Endothelial cell of umbilical vein (primary cell): Measurements from ENCODE around the gene CDK5. TPM values are rescaled to one million over a fixed set of nuclear protein-coding genes. Genes with fewer than 3 reads are reported as not detected.

ENCODE experiments used
- BruUV-seq: library from RNA; stranded (reverse); fragments of 400-500 nt; replicated peaks from 2 replicates; lab custom pipeline; 2021; lab: Mats Ljungman, UMichigan
- CTCF ChIA-PET: fragments of 300-600, 350-600 bp; sonication (Branson Sonifier 250); formaldehyde crosslinking; loops from one replicate; lab custom pipeline; 2021; ENCODE audit warnings: antibody characterized with exemption, inconsistent platforms; lab: Charles Lee
- POLR2A ChIA-PET: fragments of 300-600, 350-600 bp; sonication (Branson Sonifier 250); formaldehyde crosslinking; loops from one replicate; lab custom pipeline; 2021; ENCODE audit warnings: antibody characterized with exemption, inconsistent platforms; lab: Charles Lee
- DNase-seq: peaks from one replicate; pipeline ENCODE4 v3.0.0-alpha.2; 2011; ENCODE audit warnings: low read depth, low spot score
- FAIRE-seq: peaks from 2 replicates; lab custom pipeline; 2011; peaks lifted over from hg19 to GRCh38; lab: Jason Lieb, UNC
- H2AFZ ChIP-seq: 2 replicates; pipeline ENCODE4 v1.6.0; 2012; ENCODE audit warnings: low read depth, low read length, control low read depth, inconsistent platforms
- H3K27ac ChIP-seq: 2 replicates; pipeline ENCODE4 v1.5.1; 2011; ENCODE audit warnings: low read depth, mild to moderate bottlenecking, control low read depth, low read length, moderate library complexity; ENCODE audit not compliant: insufficient read depth
- H3K27me3 ChIP-seq, 2 experiments: 2 replicates each; pipeline versions ENCODE4 v1.6.0 to v1.6.1; 2011; ENCODE audit warnings: low read length in 2 of 2, mixed read lengths in 1 of 2; ENCODE audit not compliant: control insufficient read depth in 2 of 2, insufficient read depth in 2 of 2
- H3K36me3 ChIP-seq, 2 experiments: 2 replicates in 1 of 2; 3 replicates in 1 of 2; pipeline ENCODE4 v1.5.1; 2011; ENCODE audit warnings: low read length in 2 of 2, mild to moderate bottlenecking in 1 of 2, moderate library complexity in 1 of 2; ENCODE audit not compliant: control insufficient read depth in 2 of 2, insufficient read depth in 2 of 2; ENCODE audit errors: extremely low read depth in 1 of 2
- H3K4me1 ChIP-seq: 3 replicates; pipeline ENCODE4 v1.5.1; 2011; ENCODE audit warnings: mild to moderate bottlenecking, low read length; ENCODE audit not compliant: control insufficient read depth, insufficient read depth; ENCODE audit errors: extremely low read depth
- H3K4me2 ChIP-seq: 2 replicates; pipeline ENCODE4 v1.6.1; 2011; ENCODE audit warnings: low read length, control low read depth, mixed read lengths; ENCODE audit not compliant: insufficient read depth
- H3K4me3 ChIP-seq, 3 experiments: fragments of 200-600 bp in 1 of 3; sonication (generic), shearing (Covaris generic) in 1 of 3; replicated peaks in 1 of 3; 2 replicates each; pipeline ENCODE4 v1.5.1; 2011 to 2016; ENCODE audit warnings: control low read depth in 3 of 3, low read length in 3 of 3, mild to moderate bottlenecking in 2 of 3, inconsistent platforms in 1 of 3, low read depth in 1 of 3, moderate library complexity in 1 of 3; ENCODE audit not compliant: insufficient read depth in 1 of 3
- H3K79me2 ChIP-seq: 2 replicates; pipeline ENCODE4 v1.6.0; 2012; ENCODE audit warnings: low read length, inconsistent platforms; ENCODE audit not compliant: control insufficient read depth, insufficient read depth
- H3K9ac ChIP-seq: replicated peaks from 2 replicates; pipeline ENCODE3; 2011; ENCODE audit warnings: low read length, control low read depth; ENCODE audit not compliant: insufficient read depth; ENCODE audit errors: extremely low read depth
- H3K9me1 ChIP-seq: replicated peaks from 3 replicates; pipeline ENCODE4 v1.6.0; 2011; ENCODE audit warnings: mild to moderate bottlenecking, low read length; ENCODE audit not compliant: control insufficient read depth, insufficient read depth; ENCODE audit errors: extremely low read depth
- H3K9me3 ChIP-seq: replicated peaks from 2 replicates; pipeline ENCODE4 v1.5.1; 2012; ENCODE audit warnings: low read length, inconsistent platforms; ENCODE audit not compliant: control insufficient read depth, insufficient read depth
- H4K20me1 ChIP-seq: replicated peaks from 2 replicates; pipeline ENCODE3; 2011; ENCODE audit warnings: mild to moderate bottlenecking, low read length; ENCODE audit not compliant: control insufficient read depth, insufficient read depth; ENCODE audit errors: extremely low read depth
- EZH2 ChIP-seq: IDR thresholded peaks from 2 replicates; pipeline ENCODE4 v1.6.1; 2012; ENCODE audit warnings: borderline replicate concordance, low read depth, mild to moderate bottlenecking, moderate library complexity, low read length, inconsistent platforms; ENCODE audit not compliant: severe bottlenecking
- FOS ChIP-seq: IDR thresholded peaks from 2 replicates; pipeline ENCODE4 v1.6.1; 2011; ENCODE audit warnings: mild to moderate bottlenecking, low read length, moderate library complexity, borderline replicate concordance; ENCODE audit not compliant: insufficient read depth
- GATA2 ChIP-seq: IDR thresholded peaks from 2 replicates; pipeline ENCODE4 v1.7.0; 2011; ENCODE audit warnings: low read depth, mild to moderate bottlenecking, moderate library complexity, mixed read lengths, low read length; ENCODE audit not compliant: insufficient read length, insufficient read depth
- JUN ChIP-seq: IDR thresholded peaks from 2 replicates; pipeline ENCODE4 v1.6.1; 2011; ENCODE audit warnings: borderline replicate concordance, low read depth; ENCODE audit not compliant: insufficient read length, insufficient read depth
- MYC ChIP-seq: IDR thresholded peaks from one replicate; pipeline ENCODE4 v1.6.1; 2011; ENCODE audit warnings: mild to moderate bottlenecking, low read depth, low read length
- POLR2A ChIP-seq: IDR thresholded peaks from 2 replicates; pipeline ENCODE4 v1.6.1; 2012; ENCODE audit warnings: low read depth, mild to moderate bottlenecking, control low read depth, low read length
- POLR2AphosphoS5 ChIP-seq: IDR thresholded peaks from 2 replicates; pipeline ENCODE4 v1.6.1; 2012; ENCODE audit warnings: low read depth, mild to moderate bottlenecking, control low read depth, low read length, moderate library complexity; ENCODE audit not compliant: insufficient read depth
- dilution Hi-C: fragments of 300-500 bp; cut with MboI; formaldehyde crosslinking; loops from one replicate; pipeline ENCODE4 v1.15.0; 2019; ENCODE audit warnings: low sequenced_read_pairs; ENCODE audit not compliant: extremely low pct_ligation_motif_present
- intact Hi-C: fragments of 100-400 bp; cut with micrococcal nuclease; formaldehyde crosslinking; loops from one replicate; pipeline ENCODE4 v1.10.0; 2022
- polyA plus RNA-seq, 4 experiments: library from polyadenylated mRNA; depleted of rRNA in 3 of 4; stranded (reverse) in 3 of 4; unstranded in 1 of 4; fragments of >200 nt; gene quantifications; 2 replicates each; pipeline versions ENCODE4 v1.2.1 to v1.2.3, GENCODE V29; 2011 to 2012; ENCODE audit warnings: missing spikeins in 1 of 4
- total RNA-seq: library from RNA; stranded (reverse); gene quantifications from 2 replicates; pipeline ENCODE4 v1.2.3, GENCODE V29; 2021
- TF ChIP-seq, protein P1 (sequence below), 2 donors: IDR thresholded peaks; 1 replicate in 1 of 2; 2 replicates in 1 of 2; pipeline ENCODE4 v1.5.1; 2011; ENCODE audit warnings: low read length in 2 of 2, mild to moderate bottlenecking in 2 of 2, moderate library complexity in 2 of 2, control low read depth in 1 of 2, inconsistent platforms in 1 of 2, low read depth in 1 of 2; ENCODE audit not compliant: insufficient read depth in 1 of 2; ENCODE audit errors: extremely low read depth in 1 of 2
- TF ChIP-seq, protein P2 (sequence below): IDR thresholded peaks from 2 replicates; pipeline ENCODE4 v1.6.1; 2011; ENCODE audit not compliant: insufficient read depth, insufficient read length

Gene CDK5
- total and polyA plus RNA-seq, 2 donors (not counting 3 experiments of a cell fraction or from before 2014, with no cell fraction given): 16.5 to 38.3 TPM

GRCh38 chr7:151028948-151029501 is 28.7 kb downstream of the CDK5 start:
- dilution Hi-C loops: no loop called here
- Histone ChIP-seq H3K9ac (peak overlapping the region; percentile 67), H4K20me1 (no peaks in the 10 kb centered on the region), H3K4me3 (peak overlapping the region; percentile 66 to 88 (median 83)), H3K9me3 (no peaks in the 10 kb centered on the region), H3K27ac (peak overlapping the region; percentile 57), H3K36me3 (peaks cover 0 to 3% of the 10 kb centered on the region in 2 experiments), H2AFZ (peak overlapping the region; percentile 92), H3K9me1 (no peaks in the 10 kb centered on the region), H3K4me1 (peaks cover 13% of the 10 kb centered on the region), H3K79me2 (no peaks in the 10 kb centered on the region), H3K4me2 (peak overlapping the region; percentile 10), H3K27me3 (no peaks in the 10 kb centered on the region)
- TF ChIP-seq, protein P1, sequence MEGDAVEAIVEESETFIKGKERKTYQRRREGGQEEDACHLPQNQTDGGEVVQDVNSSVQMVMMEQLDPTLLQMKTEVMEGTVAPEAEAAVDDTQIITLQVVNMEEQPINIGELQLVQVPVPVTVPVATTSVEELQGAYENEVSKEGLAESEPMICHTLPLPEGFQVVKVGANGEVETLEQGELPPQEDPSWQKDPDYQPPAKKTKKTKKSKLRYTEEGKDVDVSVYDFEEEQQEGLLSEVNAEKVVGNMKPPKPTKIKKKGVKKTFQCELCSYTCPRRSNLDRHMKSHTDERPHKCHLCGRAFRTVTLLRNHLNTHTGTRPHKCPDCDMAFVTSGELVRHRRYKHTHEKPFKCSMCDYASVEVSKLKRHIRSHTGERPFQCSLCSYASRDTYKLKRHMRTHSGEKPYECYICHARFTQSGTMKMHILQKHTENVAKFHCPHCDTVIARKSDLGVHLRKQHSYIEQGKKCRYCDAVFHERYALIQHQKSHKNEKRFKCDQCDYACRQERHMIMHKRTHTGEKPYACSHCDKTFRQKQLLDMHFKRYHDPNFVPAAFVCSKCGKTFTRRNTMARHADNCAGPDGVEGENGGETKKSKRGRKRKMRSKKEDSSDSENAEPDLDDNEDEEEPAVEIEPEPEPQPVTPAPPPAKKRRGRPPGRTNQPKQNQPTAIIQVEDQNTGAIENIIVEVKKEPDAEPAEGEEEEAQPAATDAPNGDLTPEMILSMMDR (IDR thresholded peaks at IDR 0.05; ENCODE audit: extremely low read depth in 1 of 2, insufficient read depth in 1 of 2, low read depth in 1 of 2, low read length in 2 of 2): no peak
- no peak for TF ChIP-seq FOS
- no peak for TF ChIP-seq EZH2
- no peak for TF ChIP-seq JUN
- no peak for TF ChIP-seq MYC
- no peak for TF ChIP-seq POLR2AphosphoS5
- no peak for TF ChIP-seq GATA2
- no peak for TF ChIP-seq POLR2A
- TF ChIP-seq, protein P2, sequence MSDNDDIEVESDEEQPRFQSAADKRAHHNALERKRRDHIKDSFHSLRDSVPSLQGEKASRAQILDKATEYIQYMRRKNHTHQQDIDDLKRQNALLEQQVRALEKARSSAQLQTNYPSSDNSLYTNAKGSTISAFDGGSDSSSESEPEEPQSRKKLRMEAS: no peak
- POLR2A ChIA-PET: interaction anchor here (1.0 kb wide), 1 partner anchor 9 kb away, joined by 5 read pairs; no protein-coding TSS in a partner anchor
- CTCF ChIA-PET: interaction anchor here (0.9 to 2.1 kb wide), 13 partner anchors 9 to 205 kb away, joined by 3 to 24 read pairs (median 6); no protein-coding TSS in a partner anchor
- intact Hi-C loops: loop anchor here (1.0 kb wide), 7 partner anchors 10 to 143 kb away; partner anchors contain the start of gene FASTK
- BruUV-seq: no TSS peak
- DNase-seq: no peak
- peak; percentile 4 for FAIRE-seq
